RWPE2 (cell line): ENCODE measurements around the gene TMEM175.

Experiments used
- ATAC-seq: fragments of 200-7000 bp; cut with Tn5 transposase; 3 replicates; pipeline ENCODE4 v1.9.1; 2021; ENCODE audit warnings: low read depth
- DNase-seq: peaks from one replicate; pipeline ENCODE4 v3.0.0-alpha.2; 2020; ENCODE audit warnings: low spot score
- H3K27ac ChIP-seq: fragments of 450-650 bp; 2 replicates; pipeline ENCODE4 v1.5.1; 2017; ENCODE audit warnings: mild to moderate bottlenecking; ENCODE audit not compliant: poor library complexity, severe bottlenecking
- H3K27me3 ChIP-seq: fragments of 250-450 bp; sonication (Bioruptor Pico); 2 replicates; pipeline ENCODE4 v1.5.1; 2021; ENCODE audit warnings: mild to moderate bottlenecking, moderate library complexity; ENCODE audit not compliant: insufficient read depth, poor library complexity, severe bottlenecking
- H3K36me3 ChIP-seq: fragments of 250-450 bp; sonication (Bioruptor Pico); 2 replicates; pipeline ENCODE4 v1.5.1; 2020; ENCODE audit warnings: low read depth, mild to moderate bottlenecking, moderate library complexity
- H3K4me1 ChIP-seq: fragments of 250-450 bp; sonication (Bioruptor Pico); 2 replicates; pipeline ENCODE4 v1.5.1; 2021; ENCODE audit warnings: mild to moderate bottlenecking, moderate library complexity; ENCODE audit not compliant: insufficient read depth, poor library complexity, severe bottlenecking
- H3K4me3 ChIP-seq: fragments of 250-450 bp; sonication (Bioruptor Pico); 2 replicates; pipeline ENCODE4 v1.5.1; 2021; ENCODE audit warnings: mild to moderate bottlenecking, moderate library complexity; ENCODE audit not compliant: severe bottlenecking
- H3K9me3 ChIP-seq: fragments of 250-450 bp; sonication (Bioruptor Pico); 2 replicates; pipeline ENCODE4 v1.5.1; 2021; ENCODE audit warnings: mild to moderate bottlenecking, moderate library complexity; ENCODE audit not compliant: severe bottlenecking
- TF ChIP-seq, protein P1 (sequence below): fragments of 450-650 bp; IDR thresholded peaks from one replicate; pipeline ENCODE4 v1.5.1; 2017; ENCODE audit warnings: mild to moderate bottlenecking, moderate library complexity; ENCODE audit not compliant: poor library complexity, severe bottlenecking

TMEM175 gene

DNA sequence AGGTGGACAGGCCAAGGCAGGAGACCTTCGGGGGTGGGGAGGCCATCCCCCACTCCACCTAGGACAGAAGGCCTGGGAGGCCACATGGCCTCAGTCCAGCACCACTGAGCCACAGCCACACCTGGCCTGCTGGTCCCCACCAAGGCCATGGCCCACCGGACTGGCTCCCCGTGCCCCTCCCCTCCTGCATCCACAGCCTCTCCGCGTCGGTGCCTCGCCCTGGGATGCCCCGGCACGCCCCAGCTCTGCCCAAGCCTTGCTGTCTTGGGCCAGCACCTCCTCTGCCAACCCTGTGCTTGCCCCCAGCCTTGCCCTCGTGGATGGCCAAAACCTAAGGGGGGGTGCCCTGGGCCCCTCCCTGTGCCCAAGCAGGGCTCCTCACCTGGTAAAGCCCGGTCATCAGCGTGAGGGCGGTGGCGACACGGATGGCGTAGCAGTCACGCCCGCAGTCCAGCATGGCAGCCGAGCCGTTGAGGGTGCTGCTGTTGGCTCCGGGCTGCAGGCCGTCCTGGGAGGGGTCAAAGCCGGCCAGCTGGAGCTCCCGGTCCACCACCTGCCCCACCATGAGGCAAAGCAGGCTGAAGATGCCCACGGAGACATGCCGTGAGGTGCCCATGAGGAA lies 58.6 kb downstream of the TMEM175 start:
- no peaks in the 10 kb centered on the region for H3K4me1 ChIP-seq

DNA sequence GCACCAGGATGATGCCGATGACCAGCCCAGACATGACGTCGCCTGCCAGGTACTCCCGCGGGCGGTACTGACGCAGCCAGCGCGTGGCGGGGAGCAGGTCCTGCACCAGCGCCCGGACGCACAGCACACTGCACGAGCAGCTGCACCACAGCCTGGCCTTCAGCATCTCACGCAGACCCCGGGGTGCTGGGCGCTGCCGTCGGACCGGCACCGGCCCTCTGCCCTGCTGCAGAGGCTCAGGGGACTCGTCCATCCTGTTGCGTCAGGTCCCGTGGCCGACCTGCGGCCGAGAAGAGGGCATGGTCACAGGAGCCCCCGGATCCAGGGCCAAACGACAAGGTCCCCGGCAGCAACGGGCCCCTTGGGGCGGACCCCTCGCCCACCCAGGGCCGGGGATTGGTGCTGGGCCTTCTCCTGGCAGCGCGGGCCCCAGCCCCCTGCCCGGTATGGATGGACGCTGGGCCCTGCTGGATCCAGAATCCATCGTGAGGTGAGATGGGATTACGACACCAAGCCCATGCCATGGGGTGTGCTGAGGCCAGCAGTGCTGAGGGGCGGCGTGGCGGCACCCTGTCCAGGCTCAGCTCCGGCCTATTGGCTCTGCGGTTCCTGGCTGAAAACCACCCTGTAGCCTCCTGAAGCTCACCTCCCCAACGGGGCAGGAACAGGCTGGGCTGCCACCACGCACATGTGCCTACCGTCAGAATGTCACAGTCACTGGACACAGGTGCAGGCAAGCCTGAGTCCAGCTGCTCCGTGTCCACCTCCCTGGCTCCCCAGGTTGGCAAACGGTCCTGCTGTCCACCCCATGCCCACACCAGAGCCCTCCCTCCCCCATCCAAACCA lies 59.4 kb downstream of the TMEM175 start:
- Histone ChIP-seq H3K36me3 (no peaks in the 10 kb centered on the region), H3K9me3 (no peaks in the 10 kb centered on the region), H3K4me3 (no peak overlapping the region), H3K4me1 (no peaks in the 10 kb centered on the region), H3K27me3 (peaks cover 9% of the 10 kb centered on the region), H3K27ac (no peak overlapping the region)
- ATAC-seq (no peak), DNase-seq (no peak)
- TF ChIP-seq, protein P1, sequence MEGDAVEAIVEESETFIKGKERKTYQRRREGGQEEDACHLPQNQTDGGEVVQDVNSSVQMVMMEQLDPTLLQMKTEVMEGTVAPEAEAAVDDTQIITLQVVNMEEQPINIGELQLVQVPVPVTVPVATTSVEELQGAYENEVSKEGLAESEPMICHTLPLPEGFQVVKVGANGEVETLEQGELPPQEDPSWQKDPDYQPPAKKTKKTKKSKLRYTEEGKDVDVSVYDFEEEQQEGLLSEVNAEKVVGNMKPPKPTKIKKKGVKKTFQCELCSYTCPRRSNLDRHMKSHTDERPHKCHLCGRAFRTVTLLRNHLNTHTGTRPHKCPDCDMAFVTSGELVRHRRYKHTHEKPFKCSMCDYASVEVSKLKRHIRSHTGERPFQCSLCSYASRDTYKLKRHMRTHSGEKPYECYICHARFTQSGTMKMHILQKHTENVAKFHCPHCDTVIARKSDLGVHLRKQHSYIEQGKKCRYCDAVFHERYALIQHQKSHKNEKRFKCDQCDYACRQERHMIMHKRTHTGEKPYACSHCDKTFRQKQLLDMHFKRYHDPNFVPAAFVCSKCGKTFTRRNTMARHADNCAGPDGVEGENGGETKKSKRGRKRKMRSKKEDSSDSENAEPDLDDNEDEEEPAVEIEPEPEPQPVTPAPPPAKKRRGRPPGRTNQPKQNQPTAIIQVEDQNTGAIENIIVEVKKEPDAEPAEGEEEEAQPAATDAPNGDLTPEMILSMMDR: no peak

More for the DNA sequence above, 58.6 kb downstream of the TMEM175 start:
- Histone ChIP-seq H3K27ac (no peak overlapping the region), H3K27me3 (peaks cover under 1% of the 10 kb centered on the region), H3K9me3 (no peaks in the 10 kb centered on the region), H3K36me3 (no peaks in the 10 kb centered on the region), H3K4me3 (no peak overlapping the region)
- no peak for ATAC-seq
- TF ChIP-seq, protein P1: no peak
- no peak for DNase-seq

DNA sequence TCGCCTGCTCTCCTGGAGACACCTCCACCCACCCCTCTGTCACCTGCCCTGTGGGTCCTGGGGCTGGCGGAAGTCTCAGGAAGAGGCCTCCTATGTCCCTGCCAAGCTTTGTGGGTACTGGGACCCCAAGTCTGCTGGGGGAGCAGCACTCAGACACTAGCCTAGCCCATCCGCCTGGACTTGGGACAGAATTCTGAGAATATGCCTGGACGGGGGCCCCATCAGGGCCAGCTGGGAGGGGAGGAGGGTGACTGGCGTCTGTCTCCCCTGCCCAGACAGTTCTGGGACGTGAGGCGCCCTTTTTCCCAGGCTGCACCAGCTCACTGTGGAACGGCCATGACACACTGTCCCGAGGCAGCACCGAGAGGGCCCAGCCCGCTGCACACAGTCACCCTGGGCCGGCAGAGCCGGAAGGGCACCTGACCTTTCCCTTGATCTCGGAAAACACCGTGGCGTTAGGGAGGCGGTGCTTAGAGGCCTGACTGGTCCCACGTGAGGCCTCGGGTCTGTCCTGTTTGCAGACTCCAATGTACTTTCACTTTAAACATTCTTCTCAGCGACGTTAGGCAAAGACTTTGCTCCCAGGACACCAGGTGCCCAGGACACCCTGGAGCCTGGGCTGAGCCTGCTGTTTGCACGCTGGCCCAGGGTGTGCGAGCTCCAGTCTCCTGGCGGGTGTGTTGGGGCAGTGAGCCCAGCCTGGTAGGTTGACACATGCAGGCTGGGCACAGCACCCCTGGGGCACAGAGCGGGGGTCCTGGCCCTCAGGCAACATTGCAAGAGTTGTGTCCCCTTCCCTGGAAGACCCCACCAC lies 60.2 kb downstream of the TMEM175 start:
- Histone ChIP-seq H3K4me3 (no peak overlapping the region), H3K27me3 (peaks cover 14% of the 10 kb centered on the region), H3K9me3 (no peaks in the 10 kb centered on the region), H3K27ac (no peak overlapping the region), H3K4me1 (no peaks in the 10 kb centered on the region), H3K36me3 (no peaks in the 10 kb centered on the region)
- ATAC-seq (no peak), DNase-seq (no peak)
- TF ChIP-seq, protein P1: no peak

DNA sequence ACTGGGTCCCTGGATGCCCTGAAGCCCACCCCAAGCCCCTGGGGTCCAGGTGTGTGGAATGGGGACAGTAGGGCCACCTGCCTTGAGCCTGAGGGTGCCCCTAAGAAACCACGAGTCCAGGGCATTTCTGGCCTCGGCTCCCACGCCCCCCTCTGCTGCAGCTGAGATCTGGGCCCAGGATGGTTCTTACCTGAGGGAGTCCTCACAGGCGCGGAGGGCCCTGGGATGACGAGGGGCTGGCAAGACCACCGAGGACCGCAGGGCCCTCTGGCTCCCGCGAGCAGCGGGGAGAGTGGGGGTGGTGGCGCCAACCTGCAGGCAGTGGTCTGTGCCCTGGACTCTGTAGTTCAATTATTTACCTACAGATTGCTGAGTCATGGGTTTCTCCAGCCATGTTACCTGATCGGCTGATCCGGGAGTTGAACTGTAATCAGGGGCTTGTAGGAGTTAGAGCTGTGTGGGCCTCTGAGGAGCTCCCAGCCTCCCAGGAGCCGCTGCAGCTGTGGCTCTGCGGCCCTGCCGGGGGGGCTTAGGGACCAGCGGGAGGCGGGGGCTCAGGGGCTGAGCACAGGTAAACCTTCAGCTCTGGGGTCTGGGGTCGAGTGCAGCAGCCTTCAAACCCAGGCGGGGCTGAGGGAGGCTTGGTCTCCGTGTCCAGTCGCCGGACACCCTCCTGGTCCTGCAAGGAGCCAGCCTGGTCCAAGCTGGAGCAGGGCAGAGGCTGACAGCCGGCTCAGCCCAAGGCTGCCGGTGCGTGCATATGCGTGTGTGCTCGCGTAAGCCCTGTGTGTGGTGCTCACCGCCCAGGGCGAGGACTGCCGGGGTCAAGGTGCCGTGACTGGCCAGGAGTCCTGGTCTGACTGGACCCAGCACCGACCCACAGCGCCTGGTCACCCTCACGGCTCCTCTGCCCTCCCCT lies 61.1 kb downstream of the TMEM175 start, which contains the start of gene SLC26A1:
SLC26A1 (minus strand) TSS at position 294 of the 919 bp plus-strand sequence. CDS start 1,701 bp downstream, outside the sequence.
- no peak for DNase-seq
- TF ChIP-seq, protein P1: no peak

More for the DNA sequence above, 61.1 kb downstream of the TMEM175 start, which contains the start of gene SLC26A1:
- Histone ChIP-seq H3K27me3 (peaks cover 23% of the 10 kb centered on the region), H3K4me3 (no peak within 1 kb of the TSS), H3K36me3 (no peaks in the 10 kb centered on the region), H3K4me1 (no peaks in the 10 kb centered on the region), H3K9me3 (no peaks in the 10 kb centered on the region), H3K27ac (no peak within 1 kb of the TSS)
- ATAC-seq: no peak
